ENCODE results near the gene IL1RAP.

The IL1RAP gene

DNA sequence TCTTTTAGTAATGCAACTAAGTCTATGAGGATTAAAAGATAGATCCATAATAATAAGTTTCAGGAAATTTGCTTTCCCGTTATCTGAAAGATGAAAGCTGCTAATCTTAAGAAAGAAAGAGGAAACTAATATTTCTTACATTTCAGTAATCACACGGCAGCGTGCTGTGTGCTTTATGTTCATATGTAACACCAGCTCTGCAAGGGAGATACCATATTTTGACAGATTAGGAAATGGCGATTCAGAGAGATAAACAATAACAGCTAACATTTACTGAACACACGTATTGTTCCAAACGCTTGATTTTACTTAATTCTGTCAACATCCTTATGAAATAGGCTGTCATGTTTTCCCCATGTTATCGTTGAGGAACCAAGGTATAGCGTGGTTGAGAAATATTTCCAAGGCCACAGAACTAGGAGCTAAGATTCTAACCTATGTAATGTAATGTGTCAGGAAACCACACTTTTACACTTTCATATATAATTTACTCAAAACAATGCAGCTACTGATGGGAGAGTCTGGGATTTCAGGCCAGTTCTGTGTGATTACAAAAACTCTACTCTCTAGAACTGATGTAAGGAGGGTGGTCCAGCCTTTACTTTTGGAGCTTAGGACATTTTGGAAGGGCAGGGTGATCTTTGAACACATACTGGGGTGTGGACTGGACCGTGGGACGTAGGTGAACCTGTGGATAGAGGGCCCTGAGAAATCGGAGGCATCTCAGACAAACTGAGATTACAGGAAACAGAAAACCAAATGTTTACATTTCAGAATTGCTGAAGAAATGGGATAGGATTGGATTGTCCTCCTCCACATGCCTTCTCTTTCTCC is 100.6 kb downstream of the IL1RAP start:
- DNase-seq (ENCODE audit: low read depth), result no peak

DNA sequence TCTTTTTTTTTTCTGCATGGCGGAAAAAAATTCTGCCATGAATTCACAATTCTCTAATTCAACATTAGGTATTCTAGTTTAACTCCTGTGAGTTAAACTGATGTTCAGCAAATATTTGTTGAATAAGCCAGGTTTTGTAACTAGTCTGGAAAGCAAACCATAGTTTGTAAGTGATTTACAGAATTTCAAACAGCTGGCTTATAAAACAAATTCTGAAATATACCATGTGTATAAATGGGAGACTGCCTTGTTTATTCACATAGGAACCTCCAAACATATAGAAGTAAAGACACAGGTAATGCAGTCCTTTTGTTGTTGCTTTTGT is 101.1 kb downstream of the IL1RAP start:
- DNase-seq (ENCODE audit: low read depth), result no peak

- no peak for DNase-seq (ENCODE audit: low read depth)
Observed at GRCh38 chr3:190615607-190616006, 101.7 kb downstream of the IL1RAP start.

GRCh38 chr3:190616637-190617036 is 102.8 kb downstream of the IL1RAP start:
- DNase-seq (ENCODE audit: low read depth), result no peak

- peak; percentile 2 for DNase-seq (ENCODE audit: low read depth)
Observed at GRCh38 chr3:190617185-190617584, 103.3 kb downstream of the IL1RAP start.

DNA sequence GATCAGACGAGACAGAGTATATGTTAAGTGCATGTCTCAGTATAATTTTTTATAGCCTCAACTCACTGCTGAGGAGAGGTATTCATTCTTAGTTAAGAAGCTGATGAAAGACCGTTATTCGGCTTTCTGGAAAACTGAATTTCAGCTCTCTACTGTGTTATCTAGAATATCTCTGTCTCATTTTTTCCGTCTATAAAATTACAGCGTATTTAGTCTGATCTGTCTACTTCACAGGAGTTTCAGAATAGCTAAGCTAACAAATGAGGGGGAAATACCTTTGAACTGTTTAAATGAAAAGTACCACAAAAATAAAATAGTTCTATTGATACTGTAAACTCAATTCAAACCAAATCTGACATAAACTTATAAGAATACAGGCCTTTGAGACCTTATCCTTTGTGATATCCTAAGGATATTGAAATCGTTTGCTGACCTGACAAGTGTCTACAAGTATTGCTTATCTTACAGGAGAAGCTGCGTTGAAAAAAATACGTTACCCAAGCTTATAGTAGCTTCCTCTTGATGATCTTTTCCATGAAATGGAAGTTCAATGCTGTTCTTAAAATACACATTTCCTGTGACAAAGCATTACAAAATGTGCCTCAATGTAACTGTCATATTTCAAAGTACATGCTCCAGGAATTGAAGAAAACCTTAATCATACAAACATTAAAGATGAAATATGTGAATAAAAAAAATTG is 104.6 kb downstream of the IL1RAP start:
- DNase-seq (ENCODE audit: low read depth), result peak; percentile 17

DNA sequence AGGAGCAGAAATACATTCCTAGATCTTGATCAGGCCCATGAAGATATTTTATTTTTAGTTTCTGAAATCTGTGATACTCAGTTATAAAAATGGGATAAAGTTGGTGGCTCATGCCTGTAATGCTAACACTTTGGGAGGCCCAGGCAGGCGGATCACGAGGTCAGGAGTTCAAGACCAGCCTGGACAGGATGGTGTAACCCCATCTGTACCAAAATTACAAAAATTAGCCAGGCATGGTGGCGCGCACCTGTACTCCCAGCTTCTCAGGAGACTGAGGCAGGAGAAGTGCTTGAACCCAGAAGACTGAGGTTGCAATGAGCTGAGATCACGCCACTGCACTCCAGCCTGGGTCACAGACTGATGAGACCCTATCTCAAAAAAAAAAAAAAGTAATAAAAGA is 105.5 kb downstream of the IL1RAP start:
- DNase-seq (ENCODE audit: low read depth), result no peak

- no peak for DNase-seq (ENCODE audit: low read depth)
Observed at GRCh38 chr3:190619761-190620160, 105.9 kb downstream of the IL1RAP start.

- DNase-seq (ENCODE audit: low read depth), result no peak
Observed at GRCh38 chr3:190620886-190621608, 107.2 kb downstream of the IL1RAP start.

DNA sequence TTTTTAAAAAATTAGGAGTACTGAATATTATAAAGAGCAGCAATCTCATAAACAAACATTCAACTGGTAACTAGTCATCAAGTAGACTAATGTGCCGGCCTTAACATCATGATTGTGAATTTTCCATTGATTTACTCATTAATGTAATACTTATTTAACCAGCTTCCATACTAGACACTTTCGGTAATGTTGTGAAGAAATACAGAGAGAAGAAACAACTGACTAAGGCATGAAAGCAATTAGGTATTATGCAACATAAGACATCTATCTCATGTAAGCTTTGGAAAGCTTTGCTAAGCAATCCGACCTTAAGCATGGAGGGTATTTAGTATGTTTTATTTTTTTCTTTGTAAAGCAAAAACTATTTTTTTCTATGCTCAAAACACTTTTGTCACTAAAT is 108.0 kb downstream of the IL1RAP start:
- DNase-seq (ENCODE audit: low read depth), result no peak

- DNase-seq (ENCODE audit: low read depth), result no peak
Observed at GRCh38 chr3:190624282-190624681, 110.4 kb downstream of the IL1RAP start.

DNA sequence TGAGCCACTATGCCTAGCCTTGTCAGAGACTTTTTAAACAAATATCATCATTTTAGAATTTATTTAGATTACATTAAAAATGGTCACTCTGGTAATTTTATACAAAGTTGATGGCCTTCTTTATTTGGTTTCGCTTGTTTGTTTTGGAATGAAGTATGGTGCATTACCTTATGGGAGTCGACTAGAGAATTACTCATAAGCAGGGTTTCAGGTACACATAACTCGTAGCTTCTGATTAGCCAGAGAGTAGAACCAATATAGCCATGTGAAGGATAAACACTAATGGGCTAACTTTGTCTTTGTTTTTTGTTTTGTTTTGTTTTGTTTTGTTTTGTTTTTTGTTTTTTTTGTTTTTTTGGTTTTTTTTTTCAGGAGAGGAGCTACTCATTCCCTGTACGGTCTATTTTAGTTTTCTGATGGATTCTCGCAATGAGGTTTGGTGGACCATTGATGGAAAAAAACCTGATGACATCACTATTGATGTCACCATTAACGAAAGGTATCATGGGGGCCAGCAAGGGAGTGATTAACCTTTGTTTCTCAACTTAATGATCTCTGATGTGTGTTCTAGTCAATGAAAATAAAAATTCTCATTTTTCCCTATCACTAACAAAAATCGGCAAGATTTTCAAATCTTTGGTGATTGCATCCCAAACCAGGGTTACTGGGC is 113.2 kb downstream of the IL1RAP start:
- DNase-seq (ENCODE audit: low read depth), result no peak

DNA sequence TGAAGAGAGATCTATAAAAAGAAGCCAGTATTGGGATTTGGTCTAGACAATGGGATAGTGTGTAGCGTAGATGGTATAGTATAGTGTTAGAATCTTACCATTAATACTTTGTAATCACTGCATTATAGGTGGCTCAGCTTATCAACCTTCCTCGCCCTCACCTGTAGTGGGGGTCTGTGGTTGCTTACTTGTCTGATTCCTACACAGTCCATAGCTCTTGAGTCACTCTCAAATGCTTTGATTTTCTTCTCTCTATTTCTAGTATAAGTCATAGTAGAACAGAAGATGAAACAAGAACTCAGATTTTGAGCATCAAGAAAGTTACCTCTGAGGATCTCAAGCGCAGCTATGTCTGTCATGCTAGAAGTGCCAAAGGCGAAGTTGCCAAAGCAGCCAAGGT is 115.2 kb downstream of the IL1RAP start:
- DNase-seq (ENCODE audit: low read depth), result no peak

- DNase-seq (ENCODE audit: low read depth), result no peak
Observed at GRCh38 chr3:190631295-190631694, 117.4 kb downstream of the IL1RAP start.

DNA sequence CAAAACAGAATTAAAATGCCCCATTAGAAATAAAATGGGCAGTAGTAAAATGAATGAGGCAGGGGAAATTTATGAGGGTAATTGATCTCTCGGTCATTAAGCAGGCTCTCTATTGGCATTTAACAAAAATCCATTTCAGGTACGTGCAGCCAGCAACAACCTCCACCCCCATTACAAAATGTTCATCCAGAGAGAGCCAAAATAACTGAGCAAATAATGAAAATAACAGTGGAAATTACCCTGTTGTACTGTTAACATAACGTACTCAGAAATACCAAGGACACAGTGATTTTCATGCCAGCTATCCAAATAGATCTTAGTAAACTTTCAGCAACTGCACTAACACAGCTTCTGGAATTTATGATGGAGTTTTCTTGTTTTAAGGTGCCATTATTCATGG is 127.7 kb downstream of the IL1RAP start:
- DNase-seq (ENCODE audit: low read depth), result no peak

- DNase-seq (ENCODE audit: low read depth), result no peak
Observed at GRCh38 chr3:190642016-190642415, 128.1 kb downstream of the IL1RAP start.

GRCh38 chr3:190644035-190644434 is 130.2 kb downstream of the IL1RAP start:
- DNase-seq (ENCODE audit: low read depth), result no peak

DNA sequence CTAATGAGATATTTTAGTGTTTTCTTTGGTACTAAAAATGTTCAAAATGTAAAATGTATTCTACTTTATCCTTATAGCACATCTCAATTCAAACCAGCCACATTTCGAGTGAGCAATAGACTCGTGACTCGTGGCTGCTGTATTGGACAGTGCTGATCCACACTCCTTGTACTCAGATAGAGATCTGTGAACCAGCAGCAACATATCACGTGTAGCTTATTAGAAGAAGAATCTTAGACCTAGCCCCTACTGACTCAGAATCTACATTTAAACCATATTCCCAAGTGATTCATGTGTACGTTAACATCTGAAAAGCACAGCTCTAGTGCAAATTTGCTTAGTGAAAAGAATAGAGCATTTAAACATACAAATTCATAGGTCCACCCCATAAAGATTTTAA is 130.9 kb downstream of the IL1RAP start:
- peak; percentile 82 for DNase-seq (ENCODE audit: low read depth)

GRCh38 chr3:190645932-190646460 is 132.1 kb downstream of the IL1RAP start:
- DNase-seq (ENCODE audit: low read depth), result no peak

DNA sequence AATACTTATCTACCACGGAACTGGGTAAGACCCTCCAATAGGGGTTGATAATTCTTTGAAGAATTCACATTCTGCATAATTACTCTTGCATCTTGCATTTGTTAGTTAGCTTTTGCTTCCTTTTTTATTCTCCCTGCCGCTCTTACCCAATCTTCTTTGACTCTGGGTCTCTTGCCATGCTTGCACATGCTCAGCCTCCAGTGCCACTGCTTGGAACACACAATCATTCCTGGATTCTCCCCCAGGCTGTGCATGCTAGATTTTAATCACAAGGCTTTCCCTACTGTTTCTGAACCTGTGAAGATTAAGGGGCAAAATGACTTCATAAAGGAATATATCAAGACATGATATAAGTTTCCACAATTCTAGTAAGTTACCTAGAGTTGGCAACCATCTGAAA is 133.1 kb downstream of the IL1RAP start:
- no peak for DNase-seq (ENCODE audit: low read depth)

- no peak for DNase-seq (ENCODE audit: low read depth)
Observed at GRCh38 chr3:190655933-190656332, 142.0 kb downstream of the IL1RAP start.

DNA sequence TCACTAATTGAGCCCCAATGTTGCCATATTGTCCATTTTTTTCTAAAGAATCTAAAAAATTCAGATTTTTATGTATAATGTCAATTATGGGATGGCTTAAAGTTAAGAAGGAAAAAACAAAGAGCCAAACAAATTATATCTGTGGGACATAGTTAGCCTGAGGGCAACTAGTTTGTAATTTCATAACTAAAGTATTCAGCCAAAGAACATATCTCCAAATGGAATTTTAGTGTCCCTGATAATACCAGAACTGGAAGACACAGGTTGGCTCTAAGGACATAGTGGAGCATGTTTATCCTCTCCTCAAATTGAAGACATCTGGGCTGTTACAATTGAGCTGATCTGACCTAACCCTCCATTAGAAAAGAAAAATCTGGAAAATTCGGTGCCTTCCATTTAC is 144.2 kb downstream of the IL1RAP start:
- no peak for DNase-seq (ENCODE audit: low read depth)

Data from ELR (cell line).